ENCODE data around the gene HOXA7. TPM values are rescaled to one million over a fixed set of nuclear protein-coding genes. Genes with fewer than 3 reads are reported as not detected.
A peak's percentile ranks its signal among the peaks of the same experiment; 100 is the strongest.

HOXA7 gene
- total RNA-seq, 2 donors from 2014 or later = 0.28 to 0.54 TPM

GRCh38 chr7:27138985-27139333 lies 17.5 kb downstream of the HOXA7 start:
- peaks cover 3% of the 10 kb centered on the region for H3K36me3 ChIP-seq
- no peak for ATAC-seq (ENCODE audit: insufficient number of reproducible peaks, low FRiP score, low read depth)
- TF ChIP-seq CTCF (IDR thresholded peaks at IDR 0.05) = no peak

GRCh38 chr7:27138472-27138871 lies 18.0 kb downstream of the HOXA7 start:
- peaks cover 7 to 33% of the 10 kb centered on the region in 2 donors for H3K4me1 ChIP-seq (ENCODE audit: control insufficient read depth in 1 of 2, low read depth in 2 of 2)
- H3K27me3 ChIP-seq (replicated peaks; ENCODE audit: insufficient read depth) = no peaks in the 10 kb centered on the region
- ATAC-seq (ENCODE audit: insufficient number of reproducible peaks, low FRiP score, low read depth) (no peak), DNase-seq (ENCODE audit: low spot score) (no peak)
- peak overlapping the region; percentile 48 for H3K4me3 ChIP-seq
- TF ChIP-seq CTCF (IDR thresholded peaks at IDR 0.05) = no peak
- no peaks in the 10 kb centered on the region for H3K9me3 ChIP-seq
- peaks cover 3% of the 10 kb centered on the region for H3K36me3 ChIP-seq
- H3K27ac ChIP-seq = peak overlapping the region; percentile 66 to 95

More at GRCh38 chr7:27138985-27139333, 17.5 kb downstream of the HOXA7 start:
- no peaks in the 10 kb centered on the region for H3K27me3 ChIP-seq (replicated peaks; ENCODE audit: insufficient read depth)
- H3K4me1 ChIP-seq (ENCODE audit: control insufficient read depth in 1 of 2, low read depth in 2 of 2) = peaks cover 7 to 33% of the 10 kb centered on the region in 2 donors
- H3K27ac ChIP-seq = peak overlapping the region; percentile 66 to 95
- DNase-seq (ENCODE audit: low spot score) = no peak
- no peaks in the 10 kb centered on the region for H3K9me3 ChIP-seq
- H3K4me3 ChIP-seq = peak overlapping the region; percentile 48

DNA sequence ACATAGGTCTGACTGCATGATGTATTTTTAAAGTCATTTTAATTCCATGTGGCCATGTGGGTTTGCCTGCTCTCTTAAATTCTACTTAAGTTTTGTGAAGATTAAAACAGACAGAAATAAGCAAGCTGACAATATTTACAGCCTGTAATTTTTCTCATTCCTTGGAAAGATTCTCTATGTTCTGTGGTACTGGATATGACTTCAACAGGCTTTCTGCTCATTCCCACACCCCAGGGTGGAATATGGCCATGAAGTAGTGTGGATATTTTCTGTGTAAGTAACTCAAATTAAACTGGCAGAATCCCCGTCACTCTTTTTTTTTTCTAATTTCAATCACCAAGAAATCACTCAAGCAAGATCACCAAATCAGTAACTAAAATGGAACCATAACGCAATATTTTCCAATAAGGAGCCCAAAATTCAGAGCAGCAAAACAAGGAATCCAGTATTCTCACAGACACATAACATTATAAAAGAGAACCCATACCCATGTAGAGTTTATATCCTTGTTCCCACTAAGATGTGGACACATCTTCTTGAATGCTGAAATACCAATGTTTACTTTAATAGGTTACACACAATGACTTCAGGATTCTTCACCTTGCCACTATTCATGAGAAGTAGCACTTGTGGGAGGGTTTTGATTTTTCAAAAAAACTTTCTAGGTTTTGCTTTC lies 18.7 kb downstream of the HOXA7 start:
- no peaks in the 10 kb centered on the region for H3K27me3 ChIP-seq (replicated peaks; ENCODE audit: insufficient read depth)
- no peak for TF ChIP-seq CTCF (IDR thresholded peaks at IDR 0.05)
- H3K9me3 ChIP-seq = no peaks in the 10 kb centered on the region
- no peak for ATAC-seq (ENCODE audit: insufficient number of reproducible peaks, low FRiP score, low read depth)
- peaks cover 7 to 33% of the 10 kb centered on the region in 2 donors for H3K4me1 ChIP-seq (ENCODE audit: control insufficient read depth in 1 of 2, low read depth in 2 of 2)
- no peak for DNase-seq (ENCODE audit: low spot score)
- peaks cover 3% of the 10 kb centered on the region for H3K36me3 ChIP-seq
- no peak overlapping the region for H3K4me3 ChIP-seq
- H3K27ac ChIP-seq = peak overlapping the region; percentile 66 to 95

DNA sequence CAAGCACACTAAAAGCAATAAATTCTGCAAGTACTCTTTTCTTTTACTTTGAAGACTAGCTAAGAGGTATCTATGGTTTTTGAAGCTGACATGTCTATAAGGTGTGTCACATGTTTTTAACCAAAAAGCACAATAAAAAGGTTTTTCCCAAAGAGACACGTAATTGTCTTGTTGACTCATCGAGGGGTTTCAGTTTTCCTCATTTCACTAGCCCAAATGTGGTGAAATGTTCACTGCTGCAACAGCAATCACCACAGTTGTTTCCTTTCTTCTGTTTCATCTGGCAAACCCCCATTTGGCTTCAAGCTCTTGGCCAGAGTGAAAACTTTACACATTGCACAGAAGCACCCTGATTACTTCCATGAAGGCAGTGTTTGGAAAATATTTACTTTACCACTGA lies 22.1 kb downstream of the HOXA7 start:
- peaks cover 7 to 21% of the 10 kb centered on the region in 2 donors for H3K4me1 ChIP-seq (ENCODE audit: control insufficient read depth in 1 of 2, low read depth in 2 of 2)
- DNase-seq (ENCODE audit: low spot score) = no peak
- no peak for ATAC-seq (ENCODE audit: insufficient number of reproducible peaks, low FRiP score, low read depth)
- no peaks in the 10 kb centered on the region for H3K27me3 ChIP-seq (replicated peaks; ENCODE audit: insufficient read depth)
- peak overlapping the region in 1 of 2 donors; percentile 24 for H3K27ac ChIP-seq
- no peak for TF ChIP-seq CTCF (IDR thresholded peaks at IDR 0.05)
- H3K4me3 ChIP-seq = no peak overlapping the region
- H3K9me3 ChIP-seq = no peaks in the 10 kb centered on the region
- no peaks in the 10 kb centered on the region for H3K36me3 ChIP-seq

DNA sequence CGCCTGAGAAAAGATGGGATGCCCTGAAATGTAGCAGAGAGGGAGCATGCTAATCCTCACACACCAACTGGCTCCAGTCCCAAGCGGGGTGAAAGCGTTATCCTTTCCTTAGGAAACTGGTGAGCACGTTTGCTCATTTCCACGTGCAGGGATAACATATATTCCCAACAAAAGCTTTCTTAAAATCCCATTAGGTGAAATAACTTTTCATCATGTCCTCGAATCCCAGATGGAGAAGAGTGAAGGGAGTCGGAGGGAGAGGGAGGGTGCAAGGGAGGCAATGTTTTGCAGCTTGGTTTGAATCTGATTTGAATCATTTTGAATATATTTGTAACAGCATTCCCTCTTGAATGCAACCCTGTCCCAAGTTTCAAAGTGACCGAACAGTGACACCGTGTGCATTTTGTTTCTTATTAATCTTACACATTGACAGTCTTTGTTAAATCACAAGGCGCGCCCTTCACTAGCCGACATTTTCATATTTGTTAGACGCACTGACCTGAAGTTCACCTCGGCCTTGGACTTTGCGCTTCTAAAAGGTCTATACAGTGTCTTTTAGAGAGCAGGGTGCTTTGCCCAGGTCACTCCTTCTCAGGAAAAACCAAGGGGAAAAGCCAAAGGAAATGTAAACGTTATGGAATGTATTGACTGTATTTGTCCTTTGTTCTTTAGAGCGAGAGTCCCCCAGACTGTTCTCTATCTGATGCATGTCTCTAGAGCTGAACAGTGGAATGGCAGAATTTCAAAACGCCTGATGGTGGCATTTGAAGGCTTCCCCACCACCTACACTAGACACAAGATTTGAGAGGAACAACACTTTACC lies 22.9 kb downstream of the HOXA7 start:
- TF ChIP-seq CTCF (IDR thresholded peaks at IDR 0.05) = no peak
- no peak for ATAC-seq (ENCODE audit: insufficient number of reproducible peaks, low FRiP score, low read depth)
- Histone ChIP-seq H3K4me1 (ENCODE audit: control insufficient read depth in 1 of 2, low read depth in 2 of 2) (peaks cover 7 to 29% of the 10 kb centered on the region in 2 donors), H3K27me3 (replicated peaks; ENCODE audit: insufficient read depth) (no peaks in the 10 kb centered on the region), H3K36me3 (no peaks in the 10 kb centered on the region), H3K9me3 (no peaks in the 10 kb centered on the region), H3K27ac (peak overlapping the region in 1 of 2 donors; percentile 24), H3K4me3 (no peak overlapping the region)
- no peak for DNase-seq (ENCODE audit: low spot score)
